SK-N-SH (cell line): ENCODE results near the gene STEAP3.

Experiments
- CTCF ChIP-seq: fragments of 200-600 bp; sonication (generic); IDR thresholded peaks from 2 replicates; pipeline ENCODE4 v1.6.1; 2017; ENCODE audit warnings: antibody characterized with exemption, mild to moderate bottlenecking, moderate library complexity
- EP300 ChIP-seq, 2 experiments: IDR thresholded peaks; 2 replicates each; pipeline versions ENCODE4 v1.4.0 to v1.6.1; 2012; ENCODE audit warnings: borderline replicate concordance in 1 of 2, low read depth in 1 of 2, low read length in 1 of 2
- GABPA ChIP-seq: IDR thresholded peaks from 2 replicates; pipeline ENCODE4 v1.4.0; 2012; ENCODE audit warnings: low read depth, mild to moderate bottlenecking
- PBX3 ChIP-seq: IDR thresholded peaks from 2 replicates; pipeline ENCODE4; 2012
- POLR2AphosphoS5 ChIP-seq: IDR thresholded peaks from 2 replicates; pipeline ENCODE4 v1.6.1; 2012; ENCODE audit warnings: low read depth, low read length
- RAD21 ChIP-seq: IDR thresholded peaks from 2 replicates; pipeline ENCODE4 v1.6.1; 2012; ENCODE audit warnings: mild to moderate bottlenecking, low read length
- REST ChIP-seq: IDR thresholded peaks from 2 replicates; pipeline ENCODE4 v1.6.1; 2012; ENCODE audit warnings: mild to moderate bottlenecking, low read depth, low read length, moderate library complexity
- SMC3 ChIP-seq: IDR thresholded peaks from 2 replicates; pipeline ENCODE4 v1.6.1; 2012; ENCODE audit warnings: low read depth, low read length, improper control_type of control experiment
- TAF1 ChIP-seq: IDR thresholded peaks from 2 replicates; pipeline ENCODE4 v1.6.1; 2012; ENCODE audit warnings: low read depth, mild to moderate bottlenecking, low read length, moderate library complexity, borderline replicate concordance
- USF1 ChIP-seq: IDR thresholded peaks from 2 replicates; pipeline ENCODE4 v1.4.0; 2012; ENCODE audit warnings: low read depth, borderline replicate concordance
- USF2 ChIP-seq: fragments of 150-350 bp; IDR thresholded peaks from 2 replicates; pipeline ENCODE4 v1.6.1; 2017; ENCODE audit warnings: antibody characterized with exemption, low read length, low read depth, borderline replicate concordance
- ZBTB33 ChIP-seq: IDR thresholded peaks from 2 replicates; pipeline ENCODE4 v1.4.0; 2012; ENCODE audit warnings: low read depth, borderline replicate concordance

- TF ChIP-seq CTCF = no peak
- no peak for TF ChIP-seq USF1
- no peak for TF ChIP-seq SMC3
- no peak for TF ChIP-seq POLR2AphosphoS5
- no peak for TF ChIP-seq USF2
- TF ChIP-seq RAD21 = no peak
- TF ChIP-seq GABPA = no peak
- no peak for TF ChIP-seq TAF1
- TF ChIP-seq ZBTB33 = no peak
- no peak for TF ChIP-seq PBX3
- no peak for TF ChIP-seq EP300 (IDR thresholded peaks at IDR 0.05; ENCODE audit: borderline replicate concordance in 1 of 2, low read depth in 1 of 2, low read length in 1 of 2)
- TF ChIP-seq REST = no peak
Observed at GRCh38 chr2:119242276-119243119, 18.9 kb downstream of the STEAP3 start.
